ENCODE data around the gene F7.

The F7 gene

DNA sequence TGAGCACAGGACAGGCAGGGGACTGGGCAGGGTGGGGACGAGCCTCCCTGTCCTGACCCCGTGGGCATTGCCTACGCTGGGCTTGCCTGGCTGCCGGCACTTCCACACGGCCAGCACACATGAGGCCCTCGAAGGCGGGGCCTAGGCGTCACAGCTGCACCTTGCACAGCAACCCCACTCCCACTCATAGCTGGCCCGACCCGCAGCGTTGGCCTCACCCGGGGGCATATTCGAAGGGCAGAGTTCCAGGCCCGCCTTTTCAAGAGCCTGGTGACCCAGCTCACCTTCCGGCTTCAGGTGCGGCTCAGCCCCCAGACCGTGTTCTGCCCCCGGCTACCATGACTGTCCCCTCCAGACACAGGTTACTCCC lies 36.0 kb downstream of the F7 start:
- TF ChIP-seq, protein P1, sequence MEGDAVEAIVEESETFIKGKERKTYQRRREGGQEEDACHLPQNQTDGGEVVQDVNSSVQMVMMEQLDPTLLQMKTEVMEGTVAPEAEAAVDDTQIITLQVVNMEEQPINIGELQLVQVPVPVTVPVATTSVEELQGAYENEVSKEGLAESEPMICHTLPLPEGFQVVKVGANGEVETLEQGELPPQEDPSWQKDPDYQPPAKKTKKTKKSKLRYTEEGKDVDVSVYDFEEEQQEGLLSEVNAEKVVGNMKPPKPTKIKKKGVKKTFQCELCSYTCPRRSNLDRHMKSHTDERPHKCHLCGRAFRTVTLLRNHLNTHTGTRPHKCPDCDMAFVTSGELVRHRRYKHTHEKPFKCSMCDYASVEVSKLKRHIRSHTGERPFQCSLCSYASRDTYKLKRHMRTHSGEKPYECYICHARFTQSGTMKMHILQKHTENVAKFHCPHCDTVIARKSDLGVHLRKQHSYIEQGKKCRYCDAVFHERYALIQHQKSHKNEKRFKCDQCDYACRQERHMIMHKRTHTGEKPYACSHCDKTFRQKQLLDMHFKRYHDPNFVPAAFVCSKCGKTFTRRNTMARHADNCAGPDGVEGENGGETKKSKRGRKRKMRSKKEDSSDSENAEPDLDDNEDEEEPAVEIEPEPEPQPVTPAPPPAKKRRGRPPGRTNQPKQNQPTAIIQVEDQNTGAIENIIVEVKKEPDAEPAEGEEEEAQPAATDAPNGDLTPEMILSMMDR (IDR thresholded peaks at IDR 0.05; ENCODE audit: insufficient read depth, low read depth, low read length, missing control alignments), result no peak
- DNase-seq (ENCODE audit: low read depth), result no peak
- no peak overlapping the region for H3K4me3 ChIP-seq (ENCODE audit: low read depth, low read length)

DNA sequence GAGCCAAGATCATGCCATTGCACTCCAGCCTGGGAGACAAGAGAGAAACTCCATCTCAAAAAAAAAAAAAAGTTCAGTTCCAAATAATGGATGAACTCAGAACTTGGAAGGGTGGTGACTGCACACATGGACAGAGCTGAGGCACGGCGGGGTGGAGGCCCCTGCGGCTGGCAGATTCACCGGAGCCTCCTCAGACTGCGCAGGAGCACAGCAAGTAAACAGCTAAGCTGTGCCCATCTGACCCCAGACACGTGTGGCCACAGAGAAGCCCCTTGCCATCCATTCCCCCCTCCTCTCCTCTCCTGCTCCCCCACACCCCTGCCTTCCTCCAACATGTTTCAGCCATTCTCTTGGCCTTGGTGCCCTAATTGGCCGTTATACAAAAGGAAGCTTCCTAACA lies 37.3 kb downstream of the F7 start:
- no peak for DNase-seq (ENCODE audit: low read depth)
- TF ChIP-seq, protein P1 (IDR thresholded peaks at IDR 0.05; ENCODE audit: insufficient read depth, low read depth, low read length, missing control alignments), result no peak
- no peak overlapping the region for H3K4me3 ChIP-seq (ENCODE audit: low read depth, low read length)

DNA sequence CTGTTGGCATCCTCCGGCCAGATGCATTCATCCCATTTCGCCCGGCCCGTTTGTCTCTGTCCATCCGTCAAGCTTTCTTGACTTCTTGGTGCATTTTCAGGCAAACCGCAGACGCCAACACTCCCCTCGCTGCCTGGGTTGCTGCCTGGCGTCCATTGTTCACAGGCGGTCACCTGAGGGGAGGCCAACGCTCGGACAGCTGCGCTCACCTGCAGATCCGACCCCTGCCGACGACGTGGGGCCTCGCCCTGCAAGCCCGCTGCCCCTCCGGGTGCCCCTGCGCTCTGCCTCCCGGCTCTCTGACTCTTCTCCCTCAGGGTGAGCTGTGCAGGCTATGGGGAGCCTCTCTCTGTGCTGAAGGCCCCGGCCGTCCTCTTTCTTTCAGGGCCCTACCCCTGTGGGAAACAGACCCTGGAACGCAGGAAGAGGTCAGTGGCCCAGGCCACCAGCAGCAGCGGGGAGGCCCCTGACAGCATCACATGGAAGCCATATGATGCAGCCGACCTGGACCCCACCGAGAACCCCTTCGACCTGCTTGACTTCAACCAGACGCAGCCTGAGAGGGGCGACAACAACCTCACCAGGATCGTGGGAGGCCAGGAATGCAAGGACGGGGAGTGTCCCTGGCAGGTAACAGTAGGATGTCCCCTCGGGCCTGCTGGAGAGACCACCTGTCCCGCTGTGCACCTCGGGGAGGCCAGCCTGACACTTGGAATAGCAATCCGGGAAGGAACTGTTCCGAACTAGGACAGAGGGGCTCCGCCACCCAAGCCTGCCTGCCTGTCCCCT lies 38.1 kb downstream of the F7 start:
- no peak overlapping the region for H3K4me3 ChIP-seq (ENCODE audit: low read depth, low read length)
- DNase-seq (ENCODE audit: low read depth), result no peak
- TF ChIP-seq, protein P1 (IDR thresholded peaks at IDR 0.05; ENCODE audit: insufficient read depth, low read depth, low read length, missing control alignments), result no peak

DNA sequence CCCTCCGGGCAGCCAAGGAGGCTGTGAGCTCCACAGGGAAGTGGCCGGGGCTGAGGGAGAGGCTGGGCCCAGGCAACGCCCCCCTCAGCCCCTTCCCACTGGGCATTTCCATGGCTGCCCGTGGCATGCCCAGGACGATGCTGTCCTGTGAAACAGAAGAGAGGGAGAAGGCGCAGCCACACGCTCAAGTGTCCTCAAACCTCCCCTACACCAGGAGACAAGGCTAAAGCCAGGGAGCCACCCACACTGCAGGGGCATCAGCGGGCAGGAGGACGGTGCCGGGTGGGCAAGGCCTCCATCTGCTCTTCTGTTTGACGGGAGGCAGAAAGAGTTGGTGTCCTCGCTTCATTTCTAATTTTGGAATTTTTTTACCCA lies 38.7 kb downstream of the F7 start:
- TF ChIP-seq, protein P1 (IDR thresholded peaks at IDR 0.05; ENCODE audit: insufficient read depth, low read depth, low read length, missing control alignments), result no peak
- no peak for DNase-seq (ENCODE audit: low read depth)

DNA sequence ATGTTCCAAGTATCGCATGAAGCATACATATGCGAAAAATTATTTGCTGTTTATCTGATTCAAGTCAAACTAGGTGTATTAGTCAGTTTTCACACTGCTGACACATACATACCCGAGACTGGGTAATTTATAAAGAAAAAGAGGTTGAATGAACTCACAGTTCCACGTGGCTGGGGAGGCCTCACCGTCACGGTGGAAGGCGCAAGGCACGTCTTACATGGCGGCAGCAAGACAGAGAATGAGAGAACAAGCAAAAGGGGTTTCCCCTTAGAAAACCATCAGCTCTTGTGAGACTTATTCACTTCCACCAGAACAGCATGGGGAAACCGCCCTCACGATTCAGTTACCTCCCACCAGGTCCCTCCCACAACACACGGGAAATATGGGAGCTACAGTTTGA lies 39.9 kb downstream of the F7 start:
- DNase-seq (ENCODE audit: low read depth), result no peak
- H3K4me3 ChIP-seq (ENCODE audit: low read depth, low read length), result no peak overlapping the region

More for the DNA sequence above, 38.7 kb downstream of the F7 start:
- H3K4me3 ChIP-seq (ENCODE audit: low read depth, low read length), result no peak overlapping the region

DNA sequence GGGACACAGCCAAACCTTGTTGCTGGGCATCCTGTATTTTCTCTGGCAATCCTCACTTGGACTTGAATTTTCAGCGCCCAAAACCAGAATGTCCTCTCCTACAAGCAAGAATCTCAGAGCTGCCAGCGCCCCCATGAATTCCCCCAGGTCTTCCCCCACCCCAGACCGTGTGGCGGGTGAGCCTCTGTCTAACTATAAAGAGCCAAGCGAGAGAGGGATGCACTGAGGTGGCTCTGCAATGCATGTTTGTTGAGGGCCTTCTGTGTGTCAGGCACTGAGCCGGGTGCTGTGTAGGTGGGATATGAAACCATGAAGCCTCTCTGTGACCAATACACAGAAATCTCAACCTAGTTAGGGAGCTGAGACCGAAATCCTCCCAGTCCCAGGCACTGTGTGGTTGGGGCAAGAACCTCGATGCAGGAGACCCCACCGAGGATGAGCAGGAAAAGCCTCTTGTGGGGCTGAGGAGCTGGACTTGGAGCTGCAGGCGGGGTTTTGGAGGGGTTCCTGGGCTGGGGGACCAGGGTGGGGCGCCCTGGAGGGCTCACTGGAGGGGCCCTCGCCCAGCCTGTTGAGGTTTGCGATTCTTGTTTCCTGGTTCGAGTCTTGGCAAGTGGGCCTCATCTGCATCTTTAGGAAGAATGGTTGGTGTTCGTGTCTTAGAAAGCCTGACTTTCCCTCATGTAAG lies 40.5 kb downstream of the F7 start:
- DNase-seq (ENCODE audit: low read depth), result no peak
- no peak overlapping the region for H3K4me3 ChIP-seq (ENCODE audit: low read depth, low read length)
- TF ChIP-seq, protein P1 (IDR thresholded peaks at IDR 0.05; ENCODE audit: insufficient read depth, low read depth, low read length, missing control alignments), result no peak

More for the DNA sequence above, 39.9 kb downstream of the F7 start:
- TF ChIP-seq, protein P1 (IDR thresholded peaks at IDR 0.05; ENCODE audit: insufficient read depth, low read depth, low read length, missing control alignments), result no peak

Data from GM12865 (cell line).